Measurements from ENCODE around the gene NT5C3B. TPM values are rescaled to one million over a fixed set of nuclear protein-coding genes. Genes with fewer than 3 reads are reported as not detected.
"Not testable (repeated sequence)": the region's sequence is repeated elsewhere in the genome, so short reads cannot be mapped to it uniquely, and the experiment has no call there.

Gene NT5C3B
- total and polyA plus RNA-seq, 5 experiments from 2014 or later: 38.4 to 64.7 (median 51.3) TPM

GRCh38 chr17:41837761-41838538, 1.9 kb upstream of the NT5C3B start, which contains the start of gene KLHL10:
TSS of gene KLHL10 (plus strand) at chr17:41837825. CDS start at chr17:41837933, 108 bp downstream.
- Mint-ChIP-seq H3K27ac (peak within 1 kb of the TSS in 8 of 10 donors; percentile 13 to 91 (median 70)), H3K4me3 (peak within 1 kb of the TSS; percentile 69 to 94 (median 84)), H3K9me3 (no peaks in the 10 kb centered on the region), H3K36me3 (peaks cover 0 to 4% (median 0%) of the 10 kb centered on the region in 3 donors), H3K27me3 (peaks cover 0 to 1% (median 0%) of the 10 kb centered on the region in 5 donors), H3K4me1 (peaks cover 8 to 26% (median 14%) of the 10 kb centered on the region in 4 donors)
- POLR2A ChIA-PET: interaction anchor here (0.6 to 3.6 kb wide), 3 partner anchors 13 to 26 kb away, joined by 3 to 18 read pairs (median 3); partner anchors contain the start of gene KLHL11
- ATAC-seq: no peak
- DNase-seq: no peak

DNA sequence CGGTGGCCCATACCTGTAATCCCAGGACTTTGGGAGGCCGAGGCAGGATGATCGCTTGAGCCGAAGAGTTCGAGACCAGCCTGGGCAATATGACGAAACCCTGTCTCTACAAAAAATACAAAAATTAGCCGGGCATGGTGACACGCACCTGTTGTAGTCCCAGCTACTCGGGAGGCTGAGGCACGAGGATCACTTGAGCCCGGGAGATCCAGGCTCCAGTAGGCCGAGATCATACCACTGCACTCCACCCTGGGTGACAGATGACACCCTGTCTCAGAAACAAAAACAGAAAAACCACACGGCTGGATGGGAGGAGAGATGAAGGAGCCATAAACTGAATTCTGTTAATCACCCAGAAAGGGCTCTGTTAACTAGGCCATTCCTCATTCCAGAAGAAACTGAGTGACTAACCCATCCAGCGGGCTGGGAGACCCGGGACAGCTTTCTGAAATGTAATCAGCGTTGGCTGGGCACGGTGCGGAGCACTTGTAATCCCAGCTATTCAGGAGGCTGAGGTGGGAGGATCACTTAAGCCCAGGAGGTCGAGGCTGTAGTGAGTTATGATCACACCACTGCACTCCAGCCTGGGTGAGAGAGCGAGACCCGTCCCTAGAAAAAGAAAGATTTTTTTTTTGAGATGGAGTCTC, 641 bp upstream of the NT5C3B start:
- Mint-ChIP-seq H3K36me3 (peaks cover 0 to 14% (median 5%) of the 10 kb centered on the region in 3 donors), H3K27ac (peak overlapping the region in 9 of 10 donors; percentile 48 to 91 (median 80)), H3K27me3 (peaks cover 0 to 1% (median 0%) of the 10 kb centered on the region in 5 donors), H3K4me3 (peak overlapping the region; percentile 69 to 94 (median 84)), H3K9me3 (no peaks in the 10 kb centered on the region), H3K4me1 (peaks cover 8 to 26% (median 14%) of the 10 kb centered on the region in 4 donors)
- POLR2A ChIA-PET: interaction anchor here (3.6 kb wide), 1 partner anchor 27 kb away, joined by 18 read pairs; the partner anchor contains the start of gene KLHL11
- DNase-seq: peak in 1 of 10 donors; percentile 4
- peak in 1 of 2 donors; percentile 15 for ATAC-seq

- DNase-seq: no peak
- Mint-ChIP-seq H3K36me3 (peaks cover 0 to 24% (median 5%) of the 10 kb centered on the region in 3 donors), H3K9me3 (no peaks in the 10 kb centered on the region), H3K4me3 (peak overlapping the region; percentile 79 to 93 (median 86)), H3K27me3 (peaks cover 0 to 1% (median 0%) of the 10 kb centered on the region in 5 donors), H3K27ac (peak overlapping the region; percentile 40 to 95 (median 82)), H3K4me1 (peaks cover 8 to 26% (median 14%) of the 10 kb centered on the region in 4 donors)
- ATAC-seq: no peak
- POLR2A ChIA-PET: interaction anchor here (0.6 to 3.6 kb wide), 7 partner anchors 13 to 1019 kb away, joined by 3 to 18 read pairs (median 3); partner anchors contain the start of genes ACLY, KLHL11 and P3H4
Measured at GRCh38 chr17:41835214-41835799, 725 bp downstream of the NT5C3B start.

GRCh38 chr17:41829961-41830360, 6.1 kb downstream of the NT5C3B start:
- peaks cover 0 to 64% (median 10%) of the 10 kb centered on the region in 3 donors for H3K36me3 Mint-ChIP-seq
- H3K27me3 Mint-ChIP-seq, POLR2A ChIA-PET: not testable (repeated sequence)

DNA sequence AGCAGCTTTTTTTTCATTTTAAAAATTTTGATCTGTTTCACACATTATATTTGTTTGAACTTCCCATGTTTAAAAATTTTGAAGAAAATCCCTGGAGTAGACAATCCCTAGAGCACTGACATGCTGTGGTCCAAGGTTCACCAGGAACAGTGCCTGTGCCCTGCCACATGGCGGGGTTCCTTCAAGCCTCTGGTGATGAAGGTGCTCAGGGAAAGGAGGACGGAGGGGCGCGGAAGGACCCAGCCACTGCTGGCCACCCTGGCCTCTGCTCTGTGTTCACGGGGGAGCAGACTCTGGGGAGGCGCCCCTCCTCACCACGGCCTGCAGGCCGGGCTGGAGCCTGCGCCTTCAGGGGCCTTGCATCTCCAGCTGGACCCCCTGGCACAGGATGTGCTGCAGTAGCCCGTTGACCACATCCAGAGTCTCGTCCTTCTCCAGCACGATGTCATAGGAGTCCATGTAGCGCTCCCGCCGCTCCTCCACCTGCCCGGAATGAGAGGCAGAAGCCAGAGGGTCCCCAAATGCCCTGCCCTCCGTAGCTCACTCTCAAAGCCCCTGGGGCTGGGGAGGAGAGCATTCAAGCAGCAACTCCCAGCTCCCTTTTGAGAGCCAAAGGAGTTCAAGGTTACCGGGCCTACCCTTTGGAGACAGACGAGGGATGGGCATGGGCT, 10.7 kb downstream of the NT5C3B start:
- POLR2A ChIA-PET: interaction anchor here (1.4 kb wide), 1 partner anchor 13 kb away, joined by 3 read pairs; the partner anchor contains the start of gene P3H4
- H3K4me3 Mint-ChIP-seq: no peak overlapping the region
- no peaks in the 10 kb centered on the region for H3K4me1 Mint-ChIP-seq
- no peak for DNase-seq
- peak overlapping the region in 1 of 10 donors; percentile 22 for H3K27ac Mint-ChIP-seq
- H3K36me3 Mint-ChIP-seq: peaks cover 0 to 43% (median 5%) of the 10 kb centered on the region in 3 donors
- H3K9me3 Mint-ChIP-seq: no peaks in the 10 kb centered on the region
- no peak for ATAC-seq
- H3K27me3 Mint-ChIP-seq: no peaks in the 10 kb centered on the region

More at GRCh38 chr17:41829961-41830360, 6.1 kb downstream of the NT5C3B start:
- peaks cover 3 to 12% (median 5%) of the 10 kb centered on the region in 4 donors for H3K4me1 Mint-ChIP-seq
- not testable (repeated sequence) for DNase-seq, H3K4me3 Mint-ChIP-seq, H3K9me3 Mint-ChIP-seq, ATAC-seq
- H3K27ac Mint-ChIP-seq: peak overlapping the region in 1 of 10 donors; percentile 67

- Mint-ChIP-seq H3K9me3 (no peaks in the 10 kb centered on the region), H3K4me3 (no peak overlapping the region), H3K4me1 (no peaks in the 10 kb centered on the region), H3K27me3 (no peaks in the 10 kb centered on the region), H3K36me3 (peaks cover 0 to 33% (median 0%) of the 10 kb centered on the region in 3 donors), H3K27ac (no peak overlapping the region)
- no peak for DNase-seq
- ATAC-seq: no peak
- POLR2A ChIA-PET: interaction anchor here (0.5 kb wide), 1 partner anchor 114 kb away, joined by 4 read pairs; no protein-coding TSS in a partner anchor
Measured at GRCh38 chr17:41824086-41824485, 11.9 kb downstream of the NT5C3B start.

GRCh38 chr17:41823580-41823979, 12.5 kb downstream of the NT5C3B start:
- H3K36me3 Mint-ChIP-seq: peaks cover 0 to 29% (median 0%) of the 10 kb centered on the region in 3 donors
- H3K27me3 Mint-ChIP-seq: no peaks in the 10 kb centered on the region
- H3K4me3 Mint-ChIP-seq: no peak overlapping the region
- DNase-seq (no peak), ATAC-seq (no peak)
- H3K4me1 Mint-ChIP-seq: no peaks in the 10 kb centered on the region
- POLR2A ChIA-PET: interaction anchor here (0.5 kb wide), 1 partner anchor 113 kb away, joined by 4 read pairs; no protein-coding TSS in a partner anchor
- H3K27ac Mint-ChIP-seq: no peak overlapping the region
- no peaks in the 10 kb centered on the region for H3K9me3 Mint-ChIP-seq

- peaks cover 0 to 26% (median 0%) of the 10 kb centered on the region in 3 donors for H3K36me3 Mint-ChIP-seq
- no peak overlapping the region for H3K27ac Mint-ChIP-seq
- H3K9me3 Mint-ChIP-seq: no peaks in the 10 kb centered on the region
- DNase-seq (no peak), ATAC-seq (no peak)
- H3K4me1 Mint-ChIP-seq: no peaks in the 10 kb centered on the region
- H3K4me3 Mint-ChIP-seq: no peak overlapping the region
- POLR2A ChIA-PET: interaction anchor here (0.9 kb wide), 1 partner anchor 11 kb away, joined by 5 read pairs; the partner anchor contains the start of gene P3H4
- H3K27me3 Mint-ChIP-seq: peaks cover 0 to 3% (median 0%) of the 10 kb centered on the region in 5 donors
Measured at GRCh38 chr17:41823141-41823524, 12.9 kb downstream of the NT5C3B start.

- no peak for ATAC-seq
- Mint-ChIP-seq H3K4me1 (no peaks in the 10 kb centered on the region), H3K27ac (peak overlapping the region in 1 of 10 donors; percentile 11), H3K27me3 (peaks cover 0 to 7% (median 0%) of the 10 kb centered on the region in 5 donors), H3K36me3 (peaks cover 0 to 20% (median 0%) of the 10 kb centered on the region in 3 donors), H3K4me3 (peak overlapping the region in 1 of 10 donors; percentile 40), H3K9me3 (no peaks in the 10 kb centered on the region)
- POLR2A ChIA-PET: interaction anchor here (0.9 kb wide), 1 partner anchor 10 kb away, joined by 5 read pairs; the partner anchor contains the start of gene P3H4
- DNase-seq: no peak
Measured at GRCh38 chr17:41822216-41823140, 13.6 kb downstream of the NT5C3B start.

DNA sequence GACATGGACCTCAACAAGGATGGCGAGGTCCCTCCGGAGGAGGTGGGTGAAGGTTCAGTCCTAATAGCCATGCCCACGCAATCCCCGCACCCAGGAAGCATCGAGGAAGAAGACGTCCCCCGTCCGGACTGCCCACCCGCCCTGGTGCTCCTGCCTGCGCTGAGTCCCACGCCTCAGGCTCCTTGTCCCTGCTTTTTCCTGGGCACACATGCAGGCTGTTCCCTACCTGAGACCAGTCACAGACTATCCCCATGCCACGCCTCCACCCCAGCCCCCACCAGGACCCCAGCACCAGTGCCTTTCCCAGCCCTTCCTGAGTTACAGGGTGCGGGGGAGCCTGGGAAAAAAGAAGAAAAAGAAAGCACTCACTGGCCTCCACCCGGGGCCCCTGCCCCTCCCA, 14.3 kb downstream of the NT5C3B start:
- ATAC-seq (no peak), DNase-seq (no peak)
- Mint-ChIP-seq H3K4me3 (no peak overlapping the region), H3K9me3 (no peaks in the 10 kb centered on the region), H3K27ac (no peak overlapping the region), H3K27me3 (peaks cover 0 to 7% (median 0%) of the 10 kb centered on the region in 5 donors), H3K4me1 (no peaks in the 10 kb centered on the region), H3K36me3 (peaks cover 0 to 17% (median 0%) of the 10 kb centered on the region in 3 donors)
- POLR2A ChIA-PET: no interaction called here

- DNase-seq (no peak), ATAC-seq (no peak)
- Mint-ChIP-seq H3K4me3 (no peak overlapping the region), H3K27me3 (peaks cover 0 to 7% (median 0%) of the 10 kb centered on the region in 5 donors), H3K4me1 (peaks cover 0 to 4% (median 3%) of the 10 kb centered on the region in 4 donors), H3K9me3 (no peaks in the 10 kb centered on the region), H3K27ac (no peak overlapping the region), H3K36me3 (no peaks in the 10 kb centered on the region)
- POLR2A ChIA-PET: interaction anchor here (0.7 kb wide), 1 partner anchor 590 kb away, joined by 4 read pairs; no protein-coding TSS in a partner anchor
Measured at GRCh38 chr17:41818024-41818423, 18.0 kb downstream of the NT5C3B start.
